ENCODE data around the gene NCOR1. TPM values are rescaled to one million over a fixed set of nuclear protein-coding genes. Genes with fewer than 3 reads are reported as not detected.

NCOR1 gene
- total RNA-seq (2014; rRNA removed; shearing (Covaris generic)) = 68.0 and 80.6 TPM in 2 replicates
- total RNA-seq (2022) = 134 and 157 TPM in 2 replicates
- percentile 85 among the genes with signal in this experiment for Bru-seq, nascent RNA
- percentile 87 among the genes with signal in this experiment for BruChase-seq, experiment 1, labeled RNA remaining after a 6-hour chase
- BruChase-seq, experiment 2, labeled RNA remaining after a 2-hour chase = percentile 81 among the genes with signal in this experiment
- long read RNA-seq, transcript NCOR1-206 (15 exons, 1,883 nt) = major isoform, 21 of 222 reads
- long read RNA-seq, transcript NCOR1-221 (16 exons, 1,877 nt) = minor isoform, 6 of 222 reads
- long read RNA-seq, partial matches to known transcripts = 125 of 222 reads
- long read RNA-seq, other reads (novel, unspliced or antisense) = 66 of 222 reads

DNA sequence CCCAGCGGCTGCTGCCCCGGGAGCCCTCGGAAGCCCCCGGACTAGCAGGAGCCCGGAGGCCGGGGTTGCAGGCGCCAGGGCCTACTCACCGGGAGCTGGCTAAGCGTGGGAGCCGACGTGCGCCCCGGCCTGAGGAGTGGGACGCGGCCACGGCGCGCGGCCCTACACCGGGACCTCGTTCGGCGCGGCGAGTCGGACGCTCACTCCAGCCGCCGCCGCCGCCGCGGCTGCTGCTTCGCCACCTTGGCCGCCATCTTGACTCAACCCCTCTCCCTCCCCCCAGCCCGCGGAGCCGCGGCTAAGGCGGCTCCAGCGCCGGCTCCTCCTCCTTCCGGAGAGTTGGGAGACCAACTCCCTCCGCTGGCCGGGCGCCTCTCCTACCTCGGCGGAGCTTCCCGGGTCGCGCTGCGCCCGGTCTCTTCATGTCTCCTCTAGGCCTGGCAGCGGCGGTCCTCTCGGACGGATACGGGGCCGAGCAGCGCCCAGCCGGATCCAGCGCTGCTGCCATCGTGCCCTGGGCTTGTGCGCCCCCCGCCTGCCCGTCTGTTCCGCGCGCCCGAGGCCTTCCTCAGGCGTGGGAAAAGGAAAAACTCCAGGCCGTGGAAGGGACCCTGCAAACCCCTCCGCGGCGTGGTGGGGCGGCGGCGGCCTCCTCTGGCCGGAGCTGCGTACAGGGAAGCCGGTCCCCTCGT lies at the start of gene NCOR1:
TSS of gene NCOR1 (minus strand) at position 262 of the 692 bp plus-strand sequence. CDS start 20,965 bp downstream, outside the sequence.
- ChIA-PET CTCF (ENCODE audit: unreplicated experiment) (no interaction called here), POLR2A (interaction anchor here (0.7 to 1.3 kb wide), 4 partner anchors 9 to 222 kb away, joined by 3 to 5 read pairs (median 3); no protein-coding TSS in a partner anchor)
- intact Hi-C loops (cut with micrococcal nuclease; ENCODE audit: unreplicated experiment) = loop anchor here (5.0 kb wide), 2 partner anchors 72 to 137 kb away; partner anchors contain the start of gene CENPV

DNA sequence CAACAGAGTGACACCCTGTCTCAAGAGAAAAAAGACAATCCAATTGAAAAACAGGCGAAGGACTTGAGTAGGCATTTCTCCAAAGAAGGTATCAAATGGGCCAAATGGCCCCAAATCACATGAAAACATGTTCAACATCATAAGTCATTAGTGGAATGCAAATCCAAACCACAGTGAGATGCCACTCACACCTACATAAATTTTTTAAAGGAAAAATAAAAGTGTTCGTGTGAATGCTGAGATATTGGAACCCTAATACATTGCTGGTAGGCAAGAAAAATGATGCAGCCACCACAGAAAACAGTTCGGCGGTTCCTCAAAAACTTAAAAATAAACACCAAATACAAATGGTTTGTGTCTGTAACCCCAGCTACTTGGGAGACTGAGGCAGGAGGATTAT lies 46.9 kb upstream of the NCOR1 start:
- DNase-seq (ENCODE audit: low spot score) = no peak
- H3K27ac ChIP-seq (ENCODE audit: low read depth, low read length, poor library complexity, severe bottlenecking) = no peak overlapping the region
- H3K36me3 ChIP-seq (ENCODE audit: insufficient read depth, low read length) = peaks cover 20% of the 10 kb centered on the region
- no peaks in the 10 kb centered on the region for H3K79me2 ChIP-seq (ENCODE audit: insufficient read depth, low read depth, low read length)
- ChIA-PET POLR2A (no interaction called here), CTCF (ENCODE audit: unreplicated experiment) (no interaction called here)
- no peaks in the 10 kb centered on the region for H4K20me1 ChIP-seq (ENCODE audit: insufficient read depth, low read length)
- H2AFZ ChIP-seq (ENCODE audit: low read length) = no peak overlapping the region
- peaks cover 17% of the 10 kb centered on the region for H3K9me3 ChIP-seq (ENCODE audit: low read length)
- H3K4me1 ChIP-seq (ENCODE audit: insufficient read depth, low read length, poor library complexity, severe bottlenecking) = peaks cover under 1% of the 10 kb centered on the region
- intact Hi-C loops (cut with micrococcal nuclease; ENCODE audit: unreplicated experiment) = no loop called here
- no TSS peak for BruUV-seq (replicated peaks)
- no peaks in the 10 kb centered on the region for H3K9me2 ChIP-seq (ENCODE audit: insufficient read depth, low read length)
- TF ChIP-seq, protein P1, sequence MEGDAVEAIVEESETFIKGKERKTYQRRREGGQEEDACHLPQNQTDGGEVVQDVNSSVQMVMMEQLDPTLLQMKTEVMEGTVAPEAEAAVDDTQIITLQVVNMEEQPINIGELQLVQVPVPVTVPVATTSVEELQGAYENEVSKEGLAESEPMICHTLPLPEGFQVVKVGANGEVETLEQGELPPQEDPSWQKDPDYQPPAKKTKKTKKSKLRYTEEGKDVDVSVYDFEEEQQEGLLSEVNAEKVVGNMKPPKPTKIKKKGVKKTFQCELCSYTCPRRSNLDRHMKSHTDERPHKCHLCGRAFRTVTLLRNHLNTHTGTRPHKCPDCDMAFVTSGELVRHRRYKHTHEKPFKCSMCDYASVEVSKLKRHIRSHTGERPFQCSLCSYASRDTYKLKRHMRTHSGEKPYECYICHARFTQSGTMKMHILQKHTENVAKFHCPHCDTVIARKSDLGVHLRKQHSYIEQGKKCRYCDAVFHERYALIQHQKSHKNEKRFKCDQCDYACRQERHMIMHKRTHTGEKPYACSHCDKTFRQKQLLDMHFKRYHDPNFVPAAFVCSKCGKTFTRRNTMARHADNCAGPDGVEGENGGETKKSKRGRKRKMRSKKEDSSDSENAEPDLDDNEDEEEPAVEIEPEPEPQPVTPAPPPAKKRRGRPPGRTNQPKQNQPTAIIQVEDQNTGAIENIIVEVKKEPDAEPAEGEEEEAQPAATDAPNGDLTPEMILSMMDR (conservative IDR thresholded peaks at IDR 0.05; ENCODE audit: low read length) = no peak
- no peak for TF ChIP-seq EZH2phosphoT487 (IDR thresholded peaks at IDR 0.05; ENCODE audit: borderline replicate concordance, low read depth, low read length)
- H3K4me2 ChIP-seq (ENCODE audit: low read length) = no peak overlapping the region
- no peak overlapping the region for H3K4me3 ChIP-seq (ENCODE audit: low read depth, low read length, poor library complexity, severe bottlenecking)

More for the DNA sequence above, at the start of gene NCOR1:
- H3K27ac ChIP-seq (ENCODE audit: low read depth, low read length, poor library complexity, severe bottlenecking) = peak within 1 kb of the TSS; percentile 87
- H3K4me2 ChIP-seq (ENCODE audit: low read length) = peak within 1 kb of the TSS; percentile 90
- H3K9me2 ChIP-seq (ENCODE audit: insufficient read depth, low read length) = no peaks in the 10 kb centered on the region
- peaks cover 16% of the 10 kb centered on the region; the same call in 1 of the 2 replicates for H4K20me1 ChIP-seq (ENCODE audit: insufficient read depth, low read length)
- peak; percentile 93 for DNase-seq (ENCODE audit: low spot score)
- H3K4me3 ChIP-seq (ENCODE audit: low read depth, low read length, poor library complexity, severe bottlenecking) = peak within 1 kb of the TSS; percentile 75
- no TSS peak for BruUV-seq (replicated peaks)
- peaks cover 73% of the 10 kb centered on the region for H3K79me2 ChIP-seq (ENCODE audit: insufficient read depth, low read depth, low read length)
- TF ChIP-seq, protein P1 (conservative IDR thresholded peaks at IDR 0.05; ENCODE audit: low read length) = peak; percentile 50
- no peak for TF ChIP-seq EZH2phosphoT487 (IDR thresholded peaks at IDR 0.05; ENCODE audit: borderline replicate concordance, low read depth, low read length)
- H3K4me1 ChIP-seq (ENCODE audit: insufficient read depth, low read length, poor library complexity, severe bottlenecking) = peaks cover 20% of the 10 kb centered on the region
- peak within 1 kb of the TSS; percentile 77 for H2AFZ ChIP-seq (ENCODE audit: low read length)
- H3K9me3 ChIP-seq (ENCODE audit: low read length) = peaks cover 4% of the 10 kb centered on the region; the same call in 1 of the 2 replicates
- peaks cover 10% of the 10 kb centered on the region for H3K36me3 ChIP-seq (ENCODE audit: insufficient read depth, low read length)

Measured in OCI-LY7 (cell line).